Activated CD8-positive, alpha-beta T cell treated with anti-CD3 and anti-CD28 coated beads for 36 hours (primary cell): Measurements from ENCODE around the gene GPR18. TPM values are rescaled to one million over a fixed set of nuclear protein-coding genes. Genes with fewer than 3 reads are reported as not detected.
"Not testable (repeated sequence)": the region's sequence is repeated elsewhere in the genome, so short reads cannot be mapped to it uniquely, and the experiment has no call there.

ENCODE experiments used
- ATAC-seq: fragments of 200-7000 bp; cut with Tn5 transposase; one replicate; pipeline ENCODE4 v1.10.0; 2021; ENCODE audit warnings: mild to moderate bottlenecking, moderate library complexity
- CTCF ChIA-PET: fragments of 350-600 bp; sonication (Branson Sonifier 250); formaldehyde crosslinking; loops from one replicate; lab custom pipeline; 2021; ENCODE audit warnings: antibody characterized with exemption; lab: Charles Lee
- POLR2A ChIA-PET: fragments of 350-600 bp; sonication (Branson Sonifier 250); formaldehyde crosslinking; loops from one replicate; lab custom pipeline; 2021; ENCODE audit warnings: antibody characterized with exemption; lab: Charles Lee
- DNase-seq: peaks from one replicate; pipeline ENCODE4 v3.0.0-alpha.2; 2020
- H3K27ac Mint-ChIP-seq: one replicate; pipeline ENCODE4 v1.8.0; 2021; ENCODE audit warnings: mild to moderate bottlenecking, mixed read lengths
- H3K27me3 Mint-ChIP-seq: one replicate; pipeline ENCODE4 v1.8.0; 2021; ENCODE audit warnings: mixed read lengths
- H3K36me3 Mint-ChIP-seq: one replicate; pipeline ENCODE4 v1.8.0; 2021; ENCODE audit warnings: low read depth, mixed read lengths
- H3K4me1 Mint-ChIP-seq: one replicate; pipeline ENCODE4 v1.8.0; 2021; ENCODE audit warnings: low read depth, mixed read lengths
- H3K4me3 Mint-ChIP-seq: one replicate; pipeline ENCODE4 v1.8.0; 2021; ENCODE audit warnings: mild to moderate bottlenecking, moderate library complexity, mixed read lengths
- H3K9me3 Mint-ChIP-seq: one replicate; pipeline ENCODE4 v1.8.0; 2021; ENCODE audit warnings: mixed read lengths
- CTCF ChIP-seq: fragments of 200-600 bp; IDR thresholded peaks from one replicate; pipeline ENCODE4 v1.8.0; 2022; ENCODE audit warnings: antibody characterized with exemption, mild to moderate bottlenecking
- intact Hi-C: fragments of 100-400 bp; cut with micrococcal nuclease; formaldehyde crosslinking; loops from one replicate; pipeline ENCODE4 v1.10.0; 2022
- total RNA-seq, 2 experiments: library from RNA; stranded (reverse); gene quantifications; one replicate each; pipeline ENCODE4 v1.2.3, GENCODE V29; 2021

The GPR18 gene
- total RNA-seq, 2 experiments from 2014 or later = 11.4 to 11.6 TPM

GRCh38 chr13:99237981-99238662, 20.1 kb downstream of the GPR18 start:
- no peaks in the 10 kb centered on the region for H3K27me3 Mint-ChIP-seq
- TF ChIP-seq CTCF = no peak
- intact Hi-C loops = no loop called here
- H3K36me3 Mint-ChIP-seq = peaks cover 38% of the 10 kb centered on the region
- CTCF ChIA-PET = interaction anchor here (1.0 to 3.1 kb wide), 5 partner anchors 14 to 267 kb away, joined by 3 to 8 read pairs (median 5); no protein-coding TSS in a partner anchor
- peak; percentile 47 for DNase-seq
- H3K27ac Mint-ChIP-seq = peak overlapping the region; percentile 92
- peak overlapping the region; percentile 73 for H3K4me3 Mint-ChIP-seq
- H3K4me1 Mint-ChIP-seq = peaks cover 59% of the 10 kb centered on the region
- POLR2A ChIA-PET = interaction anchor here (0.6 to 2.1 kb wide), 5 partner anchors 11 to 38 kb away, joined by 3 to 6 read pairs (median 4); no protein-coding TSS in a partner anchor
- peak; percentile 87 for ATAC-seq
- no peaks in the 10 kb centered on the region for H3K9me3 Mint-ChIP-seq

GRCh38 chr13:99231721-99232120, 26.5 kb downstream of the GPR18 start:
- intact Hi-C loops = no loop called here
- POLR2A ChIA-PET = interaction anchor here (1.1 to 3.9 kb wide), 6 partner anchors 13 to 32 kb away, joined by 3 to 18 read pairs (median 4); partner anchors contain the start of gene UBAC2

GRCh38 chr13:99230991-99231390, 27.2 kb downstream of the GPR18 start:
- ChIA-PET CTCF (interaction anchor here (0.9 to 3.3 kb wide), 9 partner anchors 10 to 152 kb away, joined by 3 to 14 read pairs (median 4); partner anchors contain the start of gene UBAC2), POLR2A (interaction anchor here (1.0 to 3.9 kb wide), 5 partner anchors 13 to 31 kb away, joined by 3 to 18 read pairs (median 4); partner anchors contain the start of gene UBAC2)
- intact Hi-C loops = no loop called here
- no peak for TF ChIP-seq CTCF
- no peaks in the 10 kb centered on the region for H3K27me3 Mint-ChIP-seq
- H3K27ac Mint-ChIP-seq = peak overlapping the region; percentile 78
- no peak for DNase-seq
- H3K4me1 Mint-ChIP-seq = peaks cover 74% of the 10 kb centered on the region
- no peaks in the 10 kb centered on the region for H3K9me3 Mint-ChIP-seq
- peaks cover 32% of the 10 kb centered on the region for H3K36me3 Mint-ChIP-seq
- H3K4me3 Mint-ChIP-seq = no peak overlapping the region
- no peak for ATAC-seq

More at GRCh38 chr13:99231721-99232120, 26.5 kb downstream of the GPR18 start:
- CTCF ChIA-PET = interaction anchor here (0.9 to 3.3 kb wide), 8 partner anchors 8 to 55 kb away, joined by 3 to 14 read pairs (median 6); partner anchors contain the start of gene UBAC2
- Mint-ChIP-seq H3K36me3 (peaks cover 26% of the 10 kb centered on the region), H3K27me3 (no peaks in the 10 kb centered on the region), H3K9me3 (no peaks in the 10 kb centered on the region), H3K4me3 (no peak overlapping the region), H3K4me1 (peaks cover 74% of the 10 kb centered on the region), H3K27ac (peak overlapping the region; percentile 78)
- DNase-seq (no peak), ATAC-seq (no peak)
- TF ChIP-seq CTCF = no peak

- peaks cover 35% of the 10 kb centered on the region for H3K36me3 Mint-ChIP-seq
- H3K4me1 Mint-ChIP-seq = peaks cover 76% of the 10 kb centered on the region
- ATAC-seq = peak; percentile 29
- H3K4me3 Mint-ChIP-seq, H3K9me3 Mint-ChIP-seq, H3K27me3 Mint-ChIP-seq, intact Hi-C loops: not testable (repeated sequence)
- ChIA-PET CTCF (interaction anchor here (0.7 to 3.3 kb wide), 10 partner anchors 10 to 152 kb away, joined by 3 to 14 read pairs (median 4); partner anchors contain the start of gene UBAC2), POLR2A (interaction anchor here (0.7 to 3.9 kb wide), 7 partner anchors 12 to 30 kb away, joined by 3 to 18 read pairs (median 4); partner anchors contain the start of genes GPR18 and UBAC2)
- peak; percentile 33 for DNase-seq
- peak overlapping the region; percentile 78 for H3K27ac Mint-ChIP-seq
Observed at GRCh38 chr13:99230588-99230987, 27.6 kb downstream of the GPR18 start.

- peak; percentile 31 for DNase-seq
- TF ChIP-seq CTCF = no peak
- intact Hi-C loops = loop anchor here (2.0 kb wide), 1 partner anchor 14 kb away; no protein-coding TSS in a partner anchor
- Mint-ChIP-seq H3K4me1 (peaks cover 77% of the 10 kb centered on the region), H3K4me3 (peak overlapping the region; percentile 70), H3K27me3 (no peaks in the 10 kb centered on the region), H3K27ac (peak overlapping the region; percentile 92), H3K9me3 (no peaks in the 10 kb centered on the region), H3K36me3 (peaks cover 26% of the 10 kb centered on the region)
- ChIA-PET POLR2A (interaction anchor here (0.7 to 3.9 kb wide), 5 partner anchors 11 to 42 kb away, joined by 3 to 18 read pairs (median 3); no protein-coding TSS in a partner anchor), CTCF (interaction anchor here (1.0 to 3.3 kb wide), 5 partner anchors 24 to 154 kb away, joined by 3 to 14 read pairs (median 5); partner anchors contain the start of gene UBAC2)
- peak; percentile 64 for ATAC-seq
Observed at GRCh38 chr13:99228737-99229691, 29.2 kb downstream of the GPR18 start.
